ENCODE results near the gene REELD1.

Gene REELD1

DNA sequence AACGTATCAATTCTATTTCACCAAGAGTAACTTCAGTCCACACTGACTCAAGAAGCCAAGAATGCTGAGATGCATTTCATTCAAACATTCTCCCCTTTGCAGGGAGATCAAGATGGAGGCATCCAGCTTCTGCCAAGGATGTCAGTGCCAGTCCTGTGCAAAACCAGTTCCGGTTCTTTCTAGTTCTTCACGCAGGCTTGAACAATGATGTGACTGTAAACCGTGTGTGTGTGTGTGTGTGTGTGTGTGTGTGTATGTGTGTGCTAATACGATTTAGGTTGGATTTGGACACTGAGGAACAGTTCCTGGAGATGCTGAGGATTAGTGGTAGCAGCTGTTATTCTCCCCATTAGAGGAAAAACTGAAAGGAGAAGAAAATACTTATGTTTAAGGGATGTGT lies at the start of gene REELD1:
REELD1 (plus strand) TSS at position 301 of the 400 bp plus-strand sequence. CDS start 2,415 bp downstream, outside the sequence.
- no peak for DNase-seq (ENCODE audit: low read depth)
- TF ChIP-seq, protein P1, sequence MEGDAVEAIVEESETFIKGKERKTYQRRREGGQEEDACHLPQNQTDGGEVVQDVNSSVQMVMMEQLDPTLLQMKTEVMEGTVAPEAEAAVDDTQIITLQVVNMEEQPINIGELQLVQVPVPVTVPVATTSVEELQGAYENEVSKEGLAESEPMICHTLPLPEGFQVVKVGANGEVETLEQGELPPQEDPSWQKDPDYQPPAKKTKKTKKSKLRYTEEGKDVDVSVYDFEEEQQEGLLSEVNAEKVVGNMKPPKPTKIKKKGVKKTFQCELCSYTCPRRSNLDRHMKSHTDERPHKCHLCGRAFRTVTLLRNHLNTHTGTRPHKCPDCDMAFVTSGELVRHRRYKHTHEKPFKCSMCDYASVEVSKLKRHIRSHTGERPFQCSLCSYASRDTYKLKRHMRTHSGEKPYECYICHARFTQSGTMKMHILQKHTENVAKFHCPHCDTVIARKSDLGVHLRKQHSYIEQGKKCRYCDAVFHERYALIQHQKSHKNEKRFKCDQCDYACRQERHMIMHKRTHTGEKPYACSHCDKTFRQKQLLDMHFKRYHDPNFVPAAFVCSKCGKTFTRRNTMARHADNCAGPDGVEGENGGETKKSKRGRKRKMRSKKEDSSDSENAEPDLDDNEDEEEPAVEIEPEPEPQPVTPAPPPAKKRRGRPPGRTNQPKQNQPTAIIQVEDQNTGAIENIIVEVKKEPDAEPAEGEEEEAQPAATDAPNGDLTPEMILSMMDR (IDR thresholded peaks at IDR 0.05; ENCODE audit: low read length, missing control alignments), result no peak
- H3K4me3 ChIP-seq (replicated peaks; ENCODE audit: low read depth, low read length), result no peak within 1 kb of the TSS

DNA sequence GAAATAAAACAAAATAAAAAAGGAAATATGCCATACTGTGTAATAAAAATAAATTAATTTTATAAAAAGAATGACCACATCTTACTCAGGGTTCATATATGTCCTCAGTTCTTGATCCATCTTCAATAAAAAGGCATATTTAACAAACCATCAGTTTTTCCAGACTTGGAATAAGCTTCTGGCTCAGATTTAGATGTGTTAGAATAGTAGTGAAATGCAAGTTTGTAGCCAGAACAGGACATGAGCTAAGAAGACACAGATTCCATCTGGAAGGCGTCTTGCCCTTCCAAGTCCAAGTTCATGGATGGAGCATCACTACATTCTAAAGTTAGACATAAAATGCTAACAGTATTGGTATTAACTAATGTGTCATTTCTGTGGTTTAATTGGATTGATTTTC lies 49.1 kb upstream of the REELD1 start:
- TF ChIP-seq, protein P1 (IDR thresholded peaks at IDR 0.05; ENCODE audit: low read length, missing control alignments), result no peak

DNA sequence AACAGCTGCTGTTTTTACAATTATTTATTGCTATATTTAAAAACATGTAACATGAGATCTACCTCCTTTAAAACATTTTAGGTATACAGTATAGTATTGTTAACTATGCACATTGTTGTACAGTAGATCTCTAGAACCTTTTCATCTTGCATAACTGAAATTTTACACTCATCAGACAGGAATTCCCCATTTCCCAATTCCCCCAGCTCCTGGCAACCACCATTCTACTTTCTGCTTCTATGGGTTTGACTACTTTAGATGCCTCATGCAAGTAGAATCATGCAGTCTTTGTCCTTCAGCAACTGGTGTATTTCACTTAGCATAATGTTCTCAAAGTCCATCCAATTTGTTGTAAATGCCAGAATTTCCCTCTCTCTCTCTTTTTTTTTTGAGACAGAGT lies 48.5 kb upstream of the REELD1 start:
- H3K4me3 ChIP-seq (replicated peaks; ENCODE audit: low read depth, low read length), result no peak overlapping the region
- TF ChIP-seq, protein P1 (IDR thresholded peaks at IDR 0.05; ENCODE audit: low read length, missing control alignments), result no peak
- DNase-seq (ENCODE audit: low read depth), result peak; percentile 79

More for the DNA sequence above, 49.1 kb upstream of the REELD1 start:
- no peak overlapping the region for H3K4me3 ChIP-seq (replicated peaks; ENCODE audit: low read depth, low read length)
- no peak for DNase-seq (ENCODE audit: low read depth)

DNA sequence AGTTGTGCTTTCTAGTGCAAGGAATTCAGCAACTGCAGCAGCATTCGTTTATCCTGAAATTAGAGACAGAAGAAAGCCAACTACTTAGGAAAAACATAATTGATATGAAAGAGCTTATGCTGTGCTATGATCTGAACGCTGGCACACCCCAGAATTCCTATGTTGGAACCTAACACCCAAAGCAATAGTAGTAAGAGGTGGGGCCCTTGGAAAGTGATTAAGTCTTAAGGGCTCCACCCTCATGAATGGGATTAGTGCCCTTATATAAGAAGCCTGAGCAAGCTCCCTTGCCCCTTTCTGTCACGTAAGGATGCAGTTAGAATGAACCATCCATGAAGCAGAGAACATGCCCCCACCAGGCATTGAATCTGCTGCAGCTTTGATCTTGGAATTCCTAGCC lies 44.2 kb upstream of the REELD1 start:
- TF ChIP-seq, protein P1 (IDR thresholded peaks at IDR 0.05; ENCODE audit: low read length, missing control alignments), result no peak
- DNase-seq (ENCODE audit: low read depth), result no peak
- no peak overlapping the region for H3K4me3 ChIP-seq (replicated peaks; ENCODE audit: low read depth, low read length)

DNA sequence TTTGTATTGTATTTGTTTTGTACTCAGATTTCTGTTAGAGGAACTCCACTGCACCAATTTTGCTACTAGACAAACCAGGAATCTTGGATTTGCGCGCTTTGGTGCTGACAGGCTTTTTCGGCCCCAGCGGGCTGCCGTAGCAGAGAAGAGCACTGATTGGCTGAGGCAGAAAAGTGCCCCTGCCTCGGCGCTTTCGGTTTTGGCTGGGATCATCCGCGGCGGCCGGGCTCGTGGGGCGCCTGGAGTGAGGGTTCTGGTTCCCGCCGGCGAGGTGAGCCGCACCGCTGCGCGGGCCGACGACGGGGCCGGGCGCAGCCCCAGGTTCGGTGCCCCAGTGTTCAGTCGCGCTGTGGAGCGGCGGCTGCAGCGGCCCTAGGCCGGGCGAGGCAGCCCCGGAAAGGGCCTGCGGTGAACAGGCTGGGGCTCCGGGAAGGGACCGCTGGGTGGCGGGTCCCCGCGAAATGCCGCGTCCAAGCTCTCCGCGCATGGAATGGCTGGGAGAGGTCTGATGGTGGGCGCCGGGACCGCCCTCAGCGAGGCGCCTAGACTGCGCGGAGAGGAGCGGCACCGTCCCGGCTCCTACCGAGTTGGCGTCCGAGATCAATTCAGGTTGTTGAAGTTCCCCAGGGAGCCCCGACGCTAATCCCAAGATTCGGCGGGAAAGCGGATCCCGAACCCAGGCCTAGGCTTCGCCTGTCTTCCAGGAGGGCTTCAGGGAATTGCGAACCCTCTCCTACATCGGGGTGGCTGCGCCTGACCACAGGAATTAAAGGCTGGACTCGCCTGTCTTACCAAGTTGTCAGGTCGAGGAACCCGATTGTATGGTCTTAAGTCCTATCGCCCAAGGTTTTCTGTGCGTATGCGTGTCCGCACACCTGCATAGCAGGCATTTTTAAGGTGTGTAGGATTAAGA lies 38.5 kb upstream of the REELD1 start, which contains the start of gene LSM6:
LSM6 (plus strand) TSS at position 178 of the 913 bp plus-strand sequence. CDS start 7,204 bp downstream, outside the sequence.
- TF ChIP-seq, protein P1 (IDR thresholded peaks at IDR 0.05; ENCODE audit: low read length, missing control alignments), result no peak
- peak; percentile 89 for DNase-seq (ENCODE audit: low read depth)
- H3K4me3 ChIP-seq (replicated peaks; ENCODE audit: low read depth, low read length), result peak within 1 kb of the TSS; percentile 80

DNA sequence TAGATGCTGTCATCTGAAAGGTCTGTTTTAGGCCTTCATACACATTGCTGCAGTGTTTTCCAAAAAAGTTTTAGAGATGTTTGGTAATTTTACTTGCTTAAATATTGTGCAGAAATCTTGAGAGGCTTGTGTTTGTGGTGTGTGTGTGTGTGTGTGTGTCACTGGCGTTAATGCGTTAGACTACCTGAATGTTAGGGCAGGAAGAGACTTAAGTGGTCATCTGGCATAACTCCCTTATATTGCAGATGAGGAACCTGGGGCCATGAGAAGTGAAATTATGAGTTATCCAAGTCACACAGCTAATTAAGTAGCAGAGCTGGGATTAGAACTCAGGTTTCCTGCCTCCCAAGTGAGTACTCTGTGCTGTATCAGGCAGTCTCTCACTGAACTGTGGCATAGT lies 37.4 kb upstream of the REELD1 start:
- TF ChIP-seq, protein P1 (IDR thresholded peaks at IDR 0.05; ENCODE audit: low read length, missing control alignments), result no peak
- no peak for DNase-seq (ENCODE audit: low read depth)
- peak overlapping the region; percentile 80 for H3K4me3 ChIP-seq (replicated peaks; ENCODE audit: low read depth, low read length)

Measured in fibroblast of pulmonary artery (primary cell).